Measurements from ENCODE around the gene ZNF438.

The ZNF438 gene

GRCh38 chr10:31014161-31014875 is 17.3 kb downstream of the ZNF438 start:
- no peak overlapping the region for H3K4me3 ChIP-seq (ENCODE audit: low read depth, low read length)
- no peak for TF ChIP-seq CTCF (IDR thresholded peaks at IDR 0.05; ENCODE audit: borderline replicate concordance, insufficient read depth, low read depth, low read length)

GRCh38 chr10:31013331-31013730 is 18.3 kb downstream of the ZNF438 start:
- TF ChIP-seq CTCF (IDR thresholded peaks at IDR 0.05; ENCODE audit: borderline replicate concordance, insufficient read depth, low read depth, low read length), result no peak
- H3K4me3 ChIP-seq (ENCODE audit: low read depth, low read length), result no peak overlapping the region

DNA sequence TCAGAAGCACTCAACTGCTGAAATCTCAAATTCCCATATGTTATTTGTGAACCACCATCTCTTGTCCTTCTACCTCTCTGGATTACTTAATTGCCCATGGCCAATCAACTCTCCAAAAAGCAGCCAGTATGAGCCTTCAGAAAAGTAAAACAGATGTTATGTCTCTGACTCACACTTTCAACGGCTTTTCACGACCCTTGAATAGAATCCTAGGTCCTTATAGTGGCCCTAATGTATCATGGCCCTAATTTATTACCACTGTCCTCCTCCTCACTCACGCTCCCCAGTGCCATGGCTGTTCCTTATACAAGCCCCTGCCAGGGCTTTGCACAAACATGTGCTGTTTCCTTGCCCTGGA is 20.0 kb downstream of the ZNF438 start:
- TF ChIP-seq CTCF (IDR thresholded peaks at IDR 0.05; ENCODE audit: borderline replicate concordance, insufficient read depth, low read depth, low read length), result no peak
- no peak overlapping the region for H3K4me3 ChIP-seq (ENCODE audit: low read depth, low read length)

DNA sequence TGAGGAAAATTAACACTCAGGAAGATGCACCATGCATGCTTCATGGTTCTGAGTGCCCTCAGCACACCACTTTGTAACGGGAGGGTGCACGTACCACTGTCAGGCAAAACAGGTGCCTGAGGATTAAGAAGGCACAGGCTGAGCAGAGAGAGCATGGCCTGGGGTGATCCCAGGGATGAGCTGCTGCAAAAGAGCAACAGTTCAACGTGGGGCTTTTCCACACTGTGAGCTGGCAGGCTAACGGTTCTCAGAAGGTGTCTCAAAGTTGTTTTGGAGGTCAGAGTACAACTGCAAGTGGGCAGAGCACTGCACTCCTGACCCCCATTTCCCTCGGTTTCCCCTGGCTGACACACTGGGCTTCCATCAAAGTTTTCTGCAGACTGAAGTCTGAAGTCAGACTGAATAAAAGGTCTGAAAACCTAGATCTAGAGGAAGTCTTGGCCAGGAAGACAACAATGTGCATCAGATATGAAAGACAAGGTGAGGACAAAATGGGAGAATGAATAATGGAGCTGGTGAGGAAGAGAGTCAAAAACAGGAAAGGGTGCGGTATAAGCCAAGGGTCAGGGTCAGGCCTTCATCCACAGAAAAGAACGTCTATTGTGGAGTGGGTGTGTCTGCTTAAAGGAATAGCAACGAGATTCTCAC is 20.5 kb downstream of the ZNF438 start:
- H3K4me3 ChIP-seq (ENCODE audit: low read depth, low read length), result no peak overlapping the region
- no peak for TF ChIP-seq CTCF (IDR thresholded peaks at IDR 0.05; ENCODE audit: borderline replicate concordance, insufficient read depth, low read depth, low read length)

DNA sequence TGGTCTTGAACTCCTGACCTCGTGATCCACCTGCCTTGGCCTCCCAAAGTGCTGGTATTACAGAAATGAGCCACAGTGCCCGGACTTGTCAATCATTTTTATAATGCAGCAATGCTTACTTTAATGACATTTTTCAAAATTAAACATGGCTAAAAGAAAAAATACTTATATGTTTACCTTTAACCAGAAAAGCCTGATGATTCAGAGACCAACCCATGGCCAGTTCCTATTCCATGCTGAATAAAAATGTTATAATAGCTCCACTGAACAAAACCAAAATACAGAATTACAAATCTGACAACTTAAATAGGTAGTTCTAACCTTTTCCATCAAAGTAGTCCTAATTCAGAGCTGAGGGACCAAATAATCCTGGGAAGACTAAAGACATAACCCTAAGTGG is 21.6 kb downstream of the ZNF438 start:
- TF ChIP-seq CTCF (IDR thresholded peaks at IDR 0.05; ENCODE audit: borderline replicate concordance, insufficient read depth, low read depth, low read length), result no peak
- no peak overlapping the region for H3K4me3 ChIP-seq (ENCODE audit: low read depth, low read length)

DNA sequence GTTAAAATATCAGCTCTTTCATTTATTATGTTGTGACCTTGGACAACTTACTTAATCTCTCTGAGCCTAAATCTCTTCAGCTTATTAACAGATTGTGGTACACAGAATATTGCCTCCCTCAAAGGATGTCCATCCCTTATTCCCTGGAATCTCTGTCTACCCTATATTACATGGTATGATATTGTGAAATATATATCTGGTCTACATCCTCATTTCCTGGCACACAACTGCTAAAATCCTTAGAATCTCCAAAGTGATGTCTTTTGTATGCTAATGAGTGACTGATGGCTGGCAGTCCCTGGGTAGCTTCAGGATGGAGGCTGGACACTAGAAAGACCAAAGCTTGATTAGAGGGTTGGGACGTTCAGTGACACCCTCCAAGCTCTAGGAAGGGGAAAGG is 25.8 kb downstream of the ZNF438 start:
- H3K4me3 ChIP-seq (ENCODE audit: low read depth, low read length), result no peak overlapping the region
- TF ChIP-seq CTCF (IDR thresholded peaks at IDR 0.05; ENCODE audit: borderline replicate concordance, insufficient read depth, low read depth, low read length), result no peak

DNA sequence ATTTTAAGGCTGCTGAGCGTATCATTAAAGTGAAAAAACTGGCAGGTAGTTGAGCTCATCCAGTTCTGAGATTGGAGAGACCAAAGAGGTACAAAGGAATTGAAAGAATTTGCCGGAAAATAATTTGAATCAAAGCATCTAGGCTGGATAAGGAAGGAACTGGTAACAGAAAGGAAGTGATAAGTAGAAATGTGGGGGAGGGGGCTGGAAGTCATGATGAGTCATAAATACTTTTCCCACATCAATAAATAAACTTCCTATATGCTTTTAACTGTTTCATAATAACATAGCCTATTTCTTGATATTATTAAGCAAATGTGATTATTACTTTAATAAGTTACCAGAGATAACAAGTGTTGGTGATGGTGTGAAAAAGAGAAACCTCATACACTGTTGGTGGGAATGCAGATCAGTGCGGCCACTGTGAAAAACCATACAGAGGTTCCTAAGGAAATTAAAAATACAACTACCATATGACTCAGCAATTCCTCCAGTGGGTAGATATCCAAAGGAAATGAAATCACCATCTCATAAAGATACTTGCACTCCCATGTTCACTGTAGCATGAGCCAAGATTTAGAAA is 27.0 kb downstream of the ZNF438 start:
- no peak overlapping the region for H3K4me3 ChIP-seq (ENCODE audit: low read depth, low read length)
- TF ChIP-seq CTCF (IDR thresholded peaks at IDR 0.05; ENCODE audit: borderline replicate concordance, insufficient read depth, low read depth, low read length), result no peak
